HepG2 (cell line): ENCODE results near the gene CHPF. TPM values are rescaled to one million over a fixed set of nuclear protein-coding genes. Genes with fewer than 3 reads are reported as not detected.

ENCODE experiments used
- ATF7 ChIP-seq, 2 experiments: fragments of 450-650 bp in 1 of 2; sonication (generic) in 1 of 2; formaldehyde crosslinking in 1 of 2; IDR thresholded peaks; 2 replicates each; pipeline versions ENCODE4 v1.4.0 to v1.6.1; 2016 to 2020; ENCODE audit warnings: antibody characterized with exemption in 1 of 2, mild to moderate bottlenecking in 1 of 2, missing genetic modification reagents in 1 of 2
- EED ChIP-seq: sonication (generic); formaldehyde crosslinking; IDR thresholded peaks from 2 replicates; pipeline ENCODE4 v1.5.0; 2020; ENCODE audit warnings: mild to moderate bottlenecking, missing genetic modification reagents
- GATA4 ChIP-seq: sonication (generic); IDR thresholded peaks from 2 replicates; pipeline ENCODE4 v1.6.1; 2016; ENCODE audit warnings: antibody characterized with exemption, low read depth, borderline replicate concordance
- GTF2F1 ChIP-seq: fragments of 150-350 bp; IDR thresholded peaks from 2 replicates; pipeline ENCODE4 v1.6.1; 2014; ENCODE audit warnings: low read length
- GTF3A ChIP-seq: sonication (generic); formaldehyde crosslinking; conservative IDR thresholded peaks from 2 replicates; pipeline ENCODE4 v1.4.0; 2020; ENCODE audit warnings: mild to moderate bottlenecking, missing genetic modification reagents
- JDP2 ChIP-seq: sonication (generic); formaldehyde crosslinking; IDR thresholded peaks from 2 replicates; pipeline ENCODE4 v1.8.1; 2022; ENCODE audit warnings: missing genetic modification reagents, borderline replicate concordance
- JUNB ChIP-seq: sonication (generic); formaldehyde crosslinking; IDR thresholded peaks from 2 replicates; pipeline ENCODE4 v1.8.0; 2022; ENCODE audit warnings: missing genetic modification reagents, mild to moderate bottlenecking, borderline replicate concordance
- KAT2B ChIP-seq: fragments of 150-350 bp; IDR thresholded peaks from 2 replicates; pipeline ENCODE4 v1.6.1; 2014; ENCODE audit warnings: low read depth, low read length, borderline replicate concordance
- MBD4 ChIP-seq: IDR thresholded peaks from 2 replicates; pipeline ENCODE4 v1.6.1; 2012; ENCODE audit warnings: low read length, inconsistent platforms, borderline replicate concordance
- MTF2 ChIP-seq: sonication (generic); formaldehyde crosslinking; IDR thresholded peaks from 2 replicates; pipeline ENCODE4 v1.5.0; 2020; ENCODE audit warnings: missing genetic modification reagents, borderline replicate concordance
- PCBP1 ChIP-seq: fragments of 200-400 bp; formaldehyde crosslinking; IDR thresholded peaks from 2 replicates; pipeline ENCODE4 v1.6.1; 2017; ENCODE audit warnings: mild to moderate bottlenecking, low read depth, low read length, borderline replicate concordance
- TFAP4 ChIP-seq: sonication (generic); IDR thresholded peaks from 2 replicates; pipeline ENCODE4 v1.6.1; 2016; ENCODE audit warnings: low read depth, borderline replicate concordance
- THAP9 ChIP-seq: sonication (generic); formaldehyde crosslinking; IDR thresholded peaks from 2 replicates; pipeline ENCODE4; 2020; ENCODE audit warnings: missing genetic modification reagents, mild to moderate bottlenecking, borderline replicate concordance
- ZBTB4 ChIP-seq: sonication (generic); formaldehyde crosslinking; IDR thresholded peaks from 2 replicates; pipeline ENCODE4 v1.4.0; 2020; ENCODE audit warnings: missing genetic modification reagents, mild to moderate bottlenecking, borderline replicate concordance
- ZFP62 ChIP-seq: sonication (generic); formaldehyde crosslinking; IDR thresholded peaks from 2 replicates; pipeline ENCODE4 v1.4.0; 2020; ENCODE audit warnings: missing genetic modification reagents
- ZFP82 ChIP-seq: sonication (generic); formaldehyde crosslinking; IDR thresholded peaks from 2 replicates; pipeline ENCODE4 v1.5.1; 2020; ENCODE audit warnings: mild to moderate bottlenecking, missing genetic modification reagents, borderline replicate concordance
- ZNF343 ChIP-seq: sonication (generic); formaldehyde crosslinking; IDR thresholded peaks from 2 replicates; pipeline ENCODE4 v1.4.0; 2020; ENCODE audit warnings: mild to moderate bottlenecking, missing genetic modification reagents
- ZNF614 ChIP-seq: IDR thresholded peaks from 2 replicates; pipeline ENCODE4 v1.6.1; 2018; ENCODE audit warnings: missing biosample characterization, missing genetic modification reagents, inconsistent platforms, borderline replicate concordance
- ZNF615 ChIP-seq: sonication (generic); formaldehyde crosslinking; IDR thresholded peaks from 2 replicates; pipeline ENCODE4 v1.5.0; 2020; ENCODE audit warnings: mild to moderate bottlenecking, missing genetic modification reagents, borderline replicate concordance
- ZNF761 ChIP-seq: sonication (generic); formaldehyde crosslinking; conservative IDR thresholded peaks from 2 replicates; pipeline ENCODE4 v1.4.0; 2020; ENCODE audit warnings: mild to moderate bottlenecking, missing genetic modification reagents
- ZNF782 ChIP-seq: sonication (generic); formaldehyde crosslinking; IDR thresholded peaks from 2 replicates; pipeline ENCODE4 v1.4.0; 2020; ENCODE audit warnings: missing genetic modification reagents, mild to moderate bottlenecking, borderline replicate concordance
- ZNF879 ChIP-seq: sonication (generic); formaldehyde crosslinking; IDR thresholded peaks from 2 replicates; pipeline ENCODE4 v1.8.1; 2023; ENCODE audit warnings: missing genetic modification reagents
- polyA plus RNA-seq, 8 experiments: library from polyadenylated mRNA; depleted of rRNA in 3 of 8; stranded (reverse) in 7 of 8; unstranded in 1 of 8; fragments of >200 nt; fragmentation: Illumina TruSeq in 4 of 8; extraction: Trizol in 4 of 8; gene quantifications; 2 replicates each; pipeline versions ENCODE4 v1.2.1 to v1.2.3, GENCODE V29; 2011 to 2016; ENCODE audit warnings: low read depth in 4 of 8, missing spikeins in 1 of 8, mixed read lengths in 1 of 8; ENCODE audit not compliant: insufficient read depth in 1 of 8
- total RNA-seq, 5 experiments: library from RNA; depleted of rRNA; stranded (reverse); fragments of >200 nt; fragmentation: Illumina TruSeq; extraction: Trizol; gene quantifications; 2 replicates each; pipeline ENCODE4 v1.2.3, GENCODE V29; 2016; ENCODE audit warnings: low read depth in 1 of 5

CHPF gene
- total and polyA plus RNA-seq, 2 of the 13 experiments (the other 11 are each of a cell fraction or from before 2014, with no cell fraction given), result 79.6 to 111 TPM

GRCh38 chr2:219530048-219530963, 13.3 kb downstream of the CHPF start (continued):
- TF ChIP-seq PCBP1 (peak; percentile 84; the same call in 1 of the 2 replicates), EED (CRISPR knock-in tag) (peak; percentile 88), JUNB (CRISPR knock-in tag) (no peak), JDP2 (no peak), ZNF614 (CRISPR knock-in tag) (peak; percentile 62; the same call in 1 of the 2 replicates), GTF3A (CRISPR knock-in tag) (no peak), ZFP82 (CRISPR knock-in tag) (no peak), ZNF879 (no peak), KAT2B (no peak), THAP9 (CRISPR knock-in tag) (peak; percentile 47; the same call in 1 of the 2 replicates), ZNF782 (peak; percentile 69; the same call in 1 of the 2 replicates), MBD4 (no peak), MTF2 (CRISPR knock-in tag) (peak; percentile 86; the same call in 1 of the 2 replicates), ZNF615 (CRISPR knock-in tag) (no peak), ATF7 (IDR thresholded peaks at IDR 0.05) (no peak), ATF7 (CRISPR knock-in tag; IDR thresholded peaks at IDR 0.05) (no peak), GATA4 (no peak), TFAP4 (no peak), ZBTB4 (CRISPR knock-in tag) (no peak), GTF2F1 (no peak), ZFP62 (CRISPR knock-in tag) (no peak), ZNF343 (CRISPR knock-in tag) (peak; percentile 100), ZNF761 (CRISPR knock-in tag) (no peak)
